Liver (tissue), 9 donors: ENCODE measurements around the gene SERPINH1. TPM values are rescaled to one million over a fixed set of nuclear protein-coding genes. Genes with fewer than 3 reads are reported as not detected.

Experiments
- DNase-seq: peaks from one replicate; pipeline ENCODE4 v3.0.0-alpha.2; 2017; ENCODE audit warnings: low spot score
- H3K27ac ChIP-seq, 2 donors: one replicate each; pipeline ENCODE4 v1.7.0; 2013; ENCODE audit warnings: inconsistent platforms in 2 of 2, low read length in 2 of 2, control low read depth in 1 of 2, low read depth in 1 of 2, mild to moderate bottlenecking in 1 of 2
- H3K27me3 ChIP-seq, 4 donors: one replicate each; pipeline versions ENCODE4 v1.6.1 to v1.7.0; 2013; ENCODE audit warnings: low read length in 3 of 4, inconsistent platforms in 1 of 4, mild to moderate bottlenecking in 1 of 4, moderate library complexity in 1 of 4; ENCODE audit not compliant: control insufficient read depth in 4 of 4, insufficient read depth in 4 of 4
- H3K36me3 ChIP-seq, 4 donors: one replicate each; pipeline versions ENCODE4 v1.6.1 to v1.7.0; 2013; ENCODE audit warnings: low read length in 3 of 4, mild to moderate bottlenecking in 3 of 4, low read depth in 1 of 4, moderate library complexity in 1 of 4; ENCODE audit not compliant: control insufficient read depth in 4 of 4, insufficient read depth in 3 of 4
- H3K4me1 ChIP-seq, 4 donors: one replicate each; pipeline versions ENCODE4 v1.6.1 to v1.7.0; 2013; ENCODE audit warnings: low read length in 3 of 4, mild to moderate bottlenecking in 3 of 4, moderate library complexity in 1 of 4; ENCODE audit not compliant: control insufficient read depth in 4 of 4, insufficient read depth in 4 of 4
- H3K4me3 ChIP-seq, 3 donors: one replicate each; pipeline versions ENCODE4 v1.6.1 to v1.7.0; 2013; ENCODE audit warnings: low read length in 3 of 3, control low read depth in 1 of 3, low read depth in 1 of 3, mild to moderate bottlenecking in 1 of 3
- H3K9ac ChIP-seq, 2 donors: one replicate each; pipeline ENCODE4 v1.7.0; 2013; ENCODE audit warnings: low read length in 2 of 2, mild to moderate bottlenecking in 2 of 2, moderate library complexity in 2 of 2, control low read depth in 1 of 2, low read depth in 1 of 2
- H3K9me3 ChIP-seq, 4 donors: one replicate each; pipeline versions ENCODE4 v1.6.1 to v1.7.0; 2013; ENCODE audit warnings: low read length in 3 of 4; ENCODE audit not compliant: control insufficient read depth in 4 of 4
- ATF3 ChIP-seq: IDR thresholded peaks from 2 replicates; pipeline ENCODE4 v1.6.1; 2016; ENCODE audit warnings: antibody characterized with exemption
- EGR1 ChIP-seq, 2 donors: IDR thresholded peaks; 2 replicates each; pipeline ENCODE4 v1.6.1; 2016 to 2018; ENCODE audit warnings: antibody characterized with exemption in 2 of 2, low read depth in 2 of 2
- FOXA1 ChIP-seq: IDR thresholded peaks from 2 replicates; pipeline ENCODE4 v1.6.1; 2016; ENCODE audit warnings: antibody characterized with exemption
- FOXA2 ChIP-seq: IDR thresholded peaks from 2 replicates; pipeline ENCODE4 v1.6.1; 2016; ENCODE audit warnings: antibody characterized with exemption
- HNF4A ChIP-seq, 2 donors: conservative IDR thresholded peaks; 2 replicates each; pipeline ENCODE4 v1.6.1; 2016; ENCODE audit warnings: antibody characterized with exemption in 2 of 2, mild to moderate bottlenecking in 2 of 2
- HNF4G ChIP-seq: IDR thresholded peaks from 2 replicates; pipeline ENCODE4 v1.6.1; 2016; ENCODE audit warnings: antibody characterized with exemption
- JUND ChIP-seq, 2 donors: IDR thresholded peaks; 2 replicates each; pipeline ENCODE4 v1.6.1; 2016; ENCODE audit warnings: antibody characterized with exemption in 2 of 2
- MAX ChIP-seq: IDR thresholded peaks from 2 replicates; pipeline ENCODE4 v1.6.1; 2016; ENCODE audit warnings: antibody characterized with exemption
- NR2F2 ChIP-seq: IDR thresholded peaks from 2 replicates; pipeline ENCODE4 v1.6.1; 2016; ENCODE audit warnings: antibody characterized with exemption
- RAD21 ChIP-seq, 2 donors: IDR thresholded peaks; 2 replicates each; pipeline ENCODE4 v1.6.1; 2016; ENCODE audit warnings: antibody characterized with exemption in 2 of 2, mild to moderate bottlenecking in 2 of 2
- REST ChIP-seq: IDR thresholded peaks from 2 replicates; pipeline ENCODE4 v1.6.1; 2016; ENCODE audit warnings: antibody characterized with exemption, mild to moderate bottlenecking
- RXRA ChIP-seq, 2 donors: IDR thresholded peaks; 2 replicates each; pipeline ENCODE4 v1.6.1; 2017 to 2018; ENCODE audit warnings: antibody characterized with exemption in 2 of 2, mild to moderate bottlenecking in 1 of 2
- SP1 ChIP-seq: IDR thresholded peaks from 2 replicates; pipeline ENCODE4 v1.6.1; 2018; ENCODE audit warnings: antibody characterized with exemption, mild to moderate bottlenecking
- YY1 ChIP-seq: IDR thresholded peaks from 2 replicates; pipeline ENCODE4 v1.6.1; 2016; ENCODE audit warnings: antibody characterized with exemption, mild to moderate bottlenecking
- ZBTB33 ChIP-seq: IDR thresholded peaks from 2 replicates; pipeline ENCODE4 v1.6.1; 2016; ENCODE audit warnings: antibody characterized with exemption
- WGBS: extraction: QIAGEN DNeasy Blood & Tissue Kit; methylation state at CpG from one replicate; pipeline ENCODE4 v1.1.7; 2013; 5-methylcytosine and 5-hydroxymethylcytosine counted together
- polyA plus RNA-seq, 2 donors: library from polyadenylated mRNA; stranded (reverse) in 1 of 2; unstranded in 1 of 2; fragments of 200-250 nt in 1 of 2; fragments of >200 nt in 1 of 2; fragmentation: Nextera tagmentation in 1 of 2; extraction: Ambion mirVana in 1 of 2; gene quantifications; one replicate each; pipeline versions ENCODE4 v1.2.1 to v1.2.3, GENCODE V29; 2013 to 2015
- total RNA-seq, 2 donors: library from RNA; depleted of rRNA; stranded (reverse); fragments of >200 nt; gene quantifications; one replicate each; pipeline ENCODE4 v1.2.3, GENCODE V29; 2014
- donor health status: healthy.
- donor health status: healthy.
- donor health status: healthy.
- donor health status: healthy.
- donor health status: healthy.

The SERPINH1 gene
- total and polyA plus RNA-seq, 4 donors: 5.0 to 118 (median 68.7) TPM

GRCh38 chr11:75567971-75568370, 5.9 kb downstream of the SERPINH1 start:
- Histone ChIP-seq H3K27me3 (no peaks in the 10 kb centered on the region), H3K9me3 (no peaks in the 10 kb centered on the region), H3K27ac (no peak overlapping the region), H3K36me3 (peaks cover 20 to 64% (median 36%) of the 10 kb centered on the region in 4 donors), H3K4me1 (peaks cover 14 to 35% (median 21%) of the 10 kb centered on the region in 4 donors), H3K4me3 (no peak overlapping the region), H3K9ac (no peak overlapping the region)
- WGBS: 94% methylated on average over 6 of the region's 6 CpGs
- no peak for DNase-seq
- TF ChIP-seq REST (no peak), HNF4G (no peak), ZBTB33 (no peak), FOXA2 (no peak), YY1 (no peak), ATF3 (no peak), HNF4A (conservative IDR thresholded peaks at IDR 0.05) (no peak), EGR1 (IDR thresholded peaks at IDR 0.05; ENCODE audit: low read depth in 2 of 2) (no peak), SP1 (no peak), FOXA1 (no peak), NR2F2 (no peak)

- DNase-seq: no peak
- peaks cover 7 to 28% (median 16%) of the 10 kb centered on the region in 4 donors for H3K4me1 ChIP-seq
Observed at GRCh38 chr11:75568616-75569219, 6.7 kb downstream of the SERPINH1 start.

More at GRCh38 chr11:75568616-75569219, 6.7 kb downstream of the SERPINH1 start:
- TF ChIP-seq JUND (IDR thresholded peaks at IDR 0.05): no peak
- TF ChIP-seq YY1: no peak
- TF ChIP-seq RXRA (IDR thresholded peaks at IDR 0.05): no peak
- TF ChIP-seq ZBTB33: no peak
- no peak for TF ChIP-seq MAX
- TF ChIP-seq ATF3: no peak
- TF ChIP-seq RAD21 (IDR thresholded peaks at IDR 0.05): no peak
- no peak for TF ChIP-seq FOXA1
- TF ChIP-seq HNF4A (conservative IDR thresholded peaks at IDR 0.05): no peak
- TF ChIP-seq NR2F2: no peak
- WGBS: 94% methylated on average over 14 of the region's 14 CpGs
- no peaks in the 10 kb centered on the region for H3K27me3 ChIP-seq
- H3K36me3 ChIP-seq: peaks cover 25 to 71% (median 36%) of the 10 kb centered on the region in 4 donors
- H3K27ac ChIP-seq: no peak overlapping the region
- H3K4me3 ChIP-seq: no peak overlapping the region
- H3K9me3 ChIP-seq: no peaks in the 10 kb centered on the region
- no peak overlapping the region for H3K9ac ChIP-seq
